NT2/D1 (cell line): ENCODE data around the gene UBL7.

Experiments used
- SUZ12 ChIP-seq: IDR thresholded peaks from 2 replicates; pipeline ENCODE4 v1.6.1; 2011; ENCODE audit not compliant: insufficient read length, insufficient read depth; ENCODE audit errors: extremely low read depth
- YY1 ChIP-seq: IDR thresholded peaks from 2 replicates; pipeline ENCODE4 v1.6.1; 2011; ENCODE audit not compliant: insufficient read length, insufficient read depth
- ZNF274 ChIP-seq: IDR thresholded peaks from 2 replicates; pipeline ENCODE4 v1.6.1; 2011; ENCODE audit warnings: mild to moderate bottlenecking, low read depth, low read length

DNA sequence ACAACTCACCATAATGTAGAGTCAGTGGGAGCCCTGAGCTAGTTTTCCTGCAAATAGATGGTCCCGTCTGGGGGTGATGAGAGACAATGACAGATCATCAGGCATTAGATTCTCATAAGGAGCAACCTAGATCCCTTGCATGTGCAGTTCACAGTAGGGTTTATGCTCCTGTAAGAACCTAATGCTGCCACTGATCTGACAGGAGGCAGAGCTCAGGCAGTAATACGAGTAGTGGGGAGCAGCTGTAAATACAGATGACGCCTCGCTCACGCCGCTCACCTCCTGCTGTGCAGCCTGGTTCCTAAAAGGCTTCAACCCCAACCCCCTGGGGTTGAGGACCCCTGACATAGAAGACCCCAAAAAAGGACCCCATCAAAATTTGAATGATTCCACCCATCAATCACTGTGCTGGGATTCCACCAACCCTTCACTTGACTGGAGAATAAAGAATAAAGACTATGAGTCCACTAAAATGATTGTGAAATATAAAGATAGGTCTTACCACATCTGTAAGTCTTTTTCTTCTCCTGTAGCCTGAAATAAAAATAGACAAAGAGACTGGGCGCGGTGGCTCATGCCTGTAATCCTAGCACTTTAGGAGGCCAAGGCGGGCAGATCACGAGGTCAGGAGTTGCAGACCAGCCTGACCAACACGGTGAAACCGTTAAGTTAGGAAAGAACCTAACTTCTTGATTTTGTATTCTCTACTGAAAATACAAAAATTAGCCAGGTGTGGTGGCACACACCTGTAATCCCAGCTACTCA lies 9.9 kb upstream of the UBL7 start:
- no peak for TF ChIP-seq SUZ12
- TF ChIP-seq ZNF274: no peak
- no peak for TF ChIP-seq YY1
